ENCODE results near the gene LHFPL3. TPM values are rescaled to one million over a fixed set of nuclear protein-coding genes. Genes with fewer than 3 reads are reported as not detected.
A peak's percentile ranks its signal among the peaks of the same experiment; 100 is the strongest.
"Not testable (repeated sequence)": the region's sequence is repeated elsewhere in the genome, so short reads cannot be mapped to it uniquely, and the experiment has no call there.

LHFPL3 gene
- total and polyA plus RNA-seq, 5 donors from 2014 or later, result not detected

GRCh38 chr7:104929921-104930320, 601.5 kb downstream of the LHFPL3 start:
- no peak overlapping the region for H3K4me3 ChIP-seq (ENCODE audit: low read depth, low read length)
- no peaks in the 10 kb centered on the region for H3K27me3 ChIP-seq (ENCODE audit: control insufficient read depth, insufficient read depth, low read length)
- H3K27me3 Mint-ChIP-seq, result no peaks in the 10 kb centered on the region

GRCh38 chr7:104931181-104931781, 602.9 kb downstream of the LHFPL3 start:
- Histone ChIP-seq H3K27ac (ENCODE audit: insufficient read depth, low read length, poor library complexity, severe bottlenecking) (no peak overlapping the region), H3K27me3 (ENCODE audit: control insufficient read depth, insufficient read depth, low read length) (no peaks in the 10 kb centered on the region), H3K4me3 (ENCODE audit: low read depth, low read length) (no peak overlapping the region), H3K36me3 (ENCODE audit: control insufficient read depth, insufficient read depth, low read length) (no peaks in the 10 kb centered on the region), H3K4me1 (ENCODE audit: control insufficient read depth, insufficient read depth, low read length, poor library complexity, severe bottlenecking) (no peaks in the 10 kb centered on the region), H3K9me3 (ENCODE audit: control insufficient read depth in 2 of 2, low read length in 2 of 2) (no peaks in the 10 kb centered on the region)
- no peaks in the 10 kb centered on the region for H3K9me3 Mint-ChIP-seq
- no peak for DNase-seq
- no peaks in the 10 kb centered on the region for H3K36me3 Mint-ChIP-seq
- peaks cover 0 to 5% (median under 1%) of the 10 kb centered on the region in 4 donors for H3K4me1 Mint-ChIP-seq
- no peak overlapping the region for H3K4me3 Mint-ChIP-seq
- peak overlapping the region in 2 of 3 donors; percentile 55 to 74 for H3K27ac Mint-ChIP-seq
- ATAC-seq (ENCODE audit: low read depth in 2 of 2), result no peak
- no peaks in the 10 kb centered on the region for H3K27me3 Mint-ChIP-seq

More at GRCh38 chr7:104929921-104930320, 601.5 kb downstream of the LHFPL3 start:
- no peaks in the 10 kb centered on the region for H3K9me3 Mint-ChIP-seq
- H3K4me1 Mint-ChIP-seq, result peaks cover 0 to 5% (median under 1%) of the 10 kb centered on the region in 4 donors
- ATAC-seq (ENCODE audit: low read depth in 2 of 2), result no peak
- no peaks in the 10 kb centered on the region for H3K9me3 ChIP-seq (ENCODE audit: control insufficient read depth in 2 of 2, low read length in 2 of 2)
- H3K36me3 ChIP-seq (ENCODE audit: control insufficient read depth, insufficient read depth, low read length), result no peaks in the 10 kb centered on the region
- H3K4me3 Mint-ChIP-seq, result no peak overlapping the region
- DNase-seq, result no peak
- no peak overlapping the region for H3K27ac Mint-ChIP-seq
- H3K4me1 ChIP-seq (ENCODE audit: control insufficient read depth, insufficient read depth, low read length, poor library complexity, severe bottlenecking), result no peaks in the 10 kb centered on the region
- H3K36me3 Mint-ChIP-seq, result no peaks in the 10 kb centered on the region
- H3K27ac ChIP-seq (ENCODE audit: insufficient read depth, low read length, poor library complexity, severe bottlenecking), result no peak overlapping the region

GRCh38 chr7:104933022-104933421, 604.6 kb downstream of the LHFPL3 start:
- H3K27ac Mint-ChIP-seq, result no peak overlapping the region
- H3K36me3 ChIP-seq (ENCODE audit: control insufficient read depth, insufficient read depth, low read length), result no peaks in the 10 kb centered on the region
- H3K27ac ChIP-seq (ENCODE audit: insufficient read depth, low read length, poor library complexity, severe bottlenecking), result no peak overlapping the region
- H3K4me1 ChIP-seq (ENCODE audit: control insufficient read depth, insufficient read depth, low read length, poor library complexity, severe bottlenecking), result no peaks in the 10 kb centered on the region
- ATAC-seq (ENCODE audit: low read depth in 2 of 2) (no peak), DNase-seq (no peak)
- H3K4me1 Mint-ChIP-seq, result peaks cover 0 to 5% (median under 1%) of the 10 kb centered on the region in 4 donors
- peaks cover 0 to 3% (median 0%) of the 10 kb centered on the region in 7 donors for H3K9me3 Mint-ChIP-seq
- no peak overlapping the region for H3K4me3 Mint-ChIP-seq
- no peaks in the 10 kb centered on the region for H3K27me3 ChIP-seq (ENCODE audit: control insufficient read depth, insufficient read depth, low read length)
- H3K9me3 ChIP-seq (ENCODE audit: control insufficient read depth in 2 of 2, low read length in 2 of 2), result no peaks in the 10 kb centered on the region
- H3K4me3 ChIP-seq (ENCODE audit: low read depth, low read length), result no peak overlapping the region
- no peaks in the 10 kb centered on the region for H3K27me3 Mint-ChIP-seq
- no peaks in the 10 kb centered on the region for H3K36me3 Mint-ChIP-seq

GRCh38 chr7:104933521-104933988, 605.2 kb downstream of the LHFPL3 start:
- Mint-ChIP-seq H3K27ac (no peak overlapping the region), H3K27me3 (no peaks in the 10 kb centered on the region)
- ATAC-seq (ENCODE audit: low read depth in 2 of 2), result no peak

GRCh38 chr7:104934665-104935064, 606.3 kb downstream of the LHFPL3 start:
- H3K9me3 ChIP-seq (ENCODE audit: control insufficient read depth in 2 of 2, low read length in 2 of 2), result no peaks in the 10 kb centered on the region
- H3K27ac Mint-ChIP-seq, result peak overlapping the region in 1 of 3 donors; percentile 59
- H3K36me3 ChIP-seq (ENCODE audit: control insufficient read depth, insufficient read depth, low read length), result no peaks in the 10 kb centered on the region
- peaks cover 0 to 3% (median 0%) of the 10 kb centered on the region in 7 donors for H3K9me3 Mint-ChIP-seq
- H3K4me3 Mint-ChIP-seq, result no peak overlapping the region
- ATAC-seq (ENCODE audit: low read depth in 2 of 2), result no peak
- H3K36me3 Mint-ChIP-seq, result no peaks in the 10 kb centered on the region
- no peak for DNase-seq
- no peak overlapping the region for H3K4me3 ChIP-seq (ENCODE audit: low read depth, low read length)
- H3K27me3 Mint-ChIP-seq, result no peaks in the 10 kb centered on the region
- H3K27me3 ChIP-seq (ENCODE audit: control insufficient read depth, insufficient read depth, low read length), result no peaks in the 10 kb centered on the region
- no peak overlapping the region for H3K27ac ChIP-seq (ENCODE audit: insufficient read depth, low read length, poor library complexity, severe bottlenecking)
- peaks cover 0 to 9% (median 3%) of the 10 kb centered on the region in 4 donors for H3K4me1 Mint-ChIP-seq
- no peaks in the 10 kb centered on the region for H3K4me1 ChIP-seq (ENCODE audit: control insufficient read depth, insufficient read depth, low read length, poor library complexity, severe bottlenecking)

More at GRCh38 chr7:104933521-104933988, 605.2 kb downstream of the LHFPL3 start:
- H3K4me3 ChIP-seq (ENCODE audit: low read depth, low read length), result no peak overlapping the region
- Mint-ChIP-seq H3K4me1 (peaks cover 0 to 6% (median under 1%) of the 10 kb centered on the region in 4 donors), H3K9me3 (peaks cover 0 to 3% (median 0%) of the 10 kb centered on the region in 7 donors), H3K36me3 (no peaks in the 10 kb centered on the region), H3K4me3 (no peak overlapping the region)
- no peaks in the 10 kb centered on the region for H3K36me3 ChIP-seq (ENCODE audit: control insufficient read depth, insufficient read depth, low read length)
- H3K27ac ChIP-seq (ENCODE audit: insufficient read depth, low read length, poor library complexity, severe bottlenecking), result no peak overlapping the region
- no peaks in the 10 kb centered on the region for H3K27me3 ChIP-seq (ENCODE audit: control insufficient read depth, insufficient read depth, low read length)
- no peak for DNase-seq
- no peaks in the 10 kb centered on the region for H3K4me1 ChIP-seq (ENCODE audit: control insufficient read depth, insufficient read depth, low read length, poor library complexity, severe bottlenecking)
- no peaks in the 10 kb centered on the region for H3K9me3 ChIP-seq (ENCODE audit: control insufficient read depth in 2 of 2, low read length in 2 of 2)

GRCh38 chr7:104935276-104935675, 606.9 kb downstream of the LHFPL3 start:
- DNase-seq (no peak), ATAC-seq (ENCODE audit: low read depth in 2 of 2) (no peak)
- no peaks in the 10 kb centered on the region for H3K36me3 ChIP-seq (ENCODE audit: control insufficient read depth, insufficient read depth, low read length)
- Mint-ChIP-seq H3K36me3 (no peaks in the 10 kb centered on the region), H3K9me3 (peaks cover 0 to 3% (median 0%) of the 10 kb centered on the region in 7 donors), H3K27ac (peak overlapping the region in 1 of 3 donors; percentile 6), H3K4me1 (peaks cover 0 to 9% (median 3%) of the 10 kb centered on the region in 4 donors), H3K27me3 (no peaks in the 10 kb centered on the region), H3K4me3 (peak overlapping the region in 1 of 4 donors; percentile 82)
- no peaks in the 10 kb centered on the region for H3K27me3 ChIP-seq (ENCODE audit: control insufficient read depth, insufficient read depth, low read length)
- no peak overlapping the region for H3K4me3 ChIP-seq (ENCODE audit: low read depth, low read length)
- no peaks in the 10 kb centered on the region for H3K9me3 ChIP-seq (ENCODE audit: control insufficient read depth in 2 of 2, low read length in 2 of 2)
- no peak overlapping the region for H3K27ac ChIP-seq (ENCODE audit: insufficient read depth, low read length, poor library complexity, severe bottlenecking)
- no peaks in the 10 kb centered on the region for H3K4me1 ChIP-seq (ENCODE audit: control insufficient read depth, insufficient read depth, low read length, poor library complexity, severe bottlenecking)

GRCh38 chr7:104936546-104936945, 608.1 kb downstream of the LHFPL3 start:
- peak overlapping the region in 1 of 4 donors; percentile 82 for H3K4me3 Mint-ChIP-seq
- H3K36me3 ChIP-seq (ENCODE audit: control insufficient read depth, insufficient read depth, low read length), result no peaks in the 10 kb centered on the region
- ATAC-seq (ENCODE audit: low read depth in 2 of 2) (no peak), DNase-seq (no peak)
- no peak overlapping the region for H3K4me3 ChIP-seq (ENCODE audit: low read depth, low read length)
- no peak overlapping the region for H3K27ac ChIP-seq (ENCODE audit: insufficient read depth, low read length, poor library complexity, severe bottlenecking)
- peaks cover 2% of the 10 kb centered on the region for H3K4me1 ChIP-seq (ENCODE audit: control insufficient read depth, insufficient read depth, low read length, poor library complexity, severe bottlenecking)
- no peaks in the 10 kb centered on the region for H3K27me3 ChIP-seq (ENCODE audit: control insufficient read depth, insufficient read depth, low read length)
- H3K9me3 Mint-ChIP-seq, result peaks cover 0 to 3% (median 0%) of the 10 kb centered on the region in 7 donors
- H3K9me3 ChIP-seq (ENCODE audit: control insufficient read depth in 2 of 2, low read length in 2 of 2), result no peaks in the 10 kb centered on the region
- peaks cover 6 to 16% (median 10%) of the 10 kb centered on the region in 4 donors for H3K4me1 Mint-ChIP-seq
- H3K36me3 Mint-ChIP-seq, result no peaks in the 10 kb centered on the region
- peak overlapping the region in 2 of 3 donors; percentile 14 to 20 for H3K27ac Mint-ChIP-seq
- no peaks in the 10 kb centered on the region for H3K27me3 Mint-ChIP-seq

GRCh38 chr7:104937489-104937888, 609.1 kb downstream of the LHFPL3 start:
- H3K36me3 Mint-ChIP-seq; H3K27ac ChIP-seq (ENCODE audit: insufficient read depth, low read length, poor library complexity, severe bottlenecking); H3K9me3 ChIP-seq (ENCODE audit: control insufficient read depth in 2 of 2, low read length in 2 of 2); DNase-seq; ATAC-seq (ENCODE audit: low read depth in 2 of 2); H3K27ac Mint-ChIP-seq; H3K36me3 ChIP-seq (ENCODE audit: control insufficient read depth, insufficient read depth, low read length); H3K9me3 Mint-ChIP-seq; H3K27me3 Mint-ChIP-seq; H3K27me3 ChIP-seq (ENCODE audit: control insufficient read depth, insufficient read depth, low read length); H3K4me3 ChIP-seq (ENCODE audit: low read depth, low read length): not testable (repeated sequence)
- H3K4me1 ChIP-seq (ENCODE audit: control insufficient read depth, insufficient read depth, low read length, poor library complexity, severe bottlenecking), result peaks cover 12% of the 10 kb centered on the region
- peaks cover 6 to 23% (median 15%) of the 10 kb centered on the region in 4 donors for H3K4me1 Mint-ChIP-seq
- peak overlapping the region in 1 of 4 donors; percentile 1 for H3K4me3 Mint-ChIP-seq

All from CD4-positive, CD25-positive, alpha-beta regulatory T cell (primary cell).